ENCODE data around the gene SLC7A14. TPM values are rescaled to one million over a fixed set of nuclear protein-coding genes. Genes with fewer than 3 reads are reported as not detected.

Gene SLC7A14
- total RNA-seq, 2 experiments from 2014 or later, result not detected

GRCh38 chr3:170475092-170475685, 110.7 kb downstream of the SLC7A14 start:
- intact Hi-C loops (cut with DNase I, micrococcal nuclease), result no loop called here
- CTCF ChIA-PET, result no interaction called here
- H3K27me3 Mint-ChIP-seq, result peaks cover 44% of the 10 kb centered on the region
- Histone ChIP-seq H3K4me1 (ENCODE audit: insufficient read depth, low read length) (no peaks in the 10 kb centered on the region), H3K36me3 (ENCODE audit: insufficient read depth, low read length) (no peaks in the 10 kb centered on the region), H3K9me3 (ENCODE audit: control insufficient read depth in 1 of 2, insufficient read depth in 1 of 2, low read length in 2 of 2) (no peaks in the 10 kb centered on the region), H3K27me3 (ENCODE audit: control insufficient read depth in 1 of 2, insufficient read depth in 2 of 2, low read length in 2 of 2) (peaks cover 4% of the 10 kb centered on the region in 2 experiments), H3K4me3 (ENCODE audit: low read length) (no peak overlapping the region), H3K27ac (ENCODE audit: low read depth in 1 of 2, low read length in 2 of 2) (no peak overlapping the region)
- H3K4me1 Mint-ChIP-seq (ENCODE audit: low read depth), result no peaks in the 10 kb centered on the region
- H3K9me3 Mint-ChIP-seq, result no peaks in the 10 kb centered on the region
- no peak for TF ChIP-seq CTCF (IDR thresholded peaks at IDR 0.05)
- no peak overlapping the region for H3K4me3 Mint-ChIP-seq
- no peak overlapping the region for H3K27ac Mint-ChIP-seq
- ATAC-seq (ENCODE audit: poor library complexity) (no peak), DNase-seq (no peak)
- no peaks in the 10 kb centered on the region for H3K36me3 Mint-ChIP-seq (ENCODE audit: low read depth)
- POLR2A ChIA-PET, result no interaction called here

- ChIA-PET CTCF (interaction anchor here (1.2 kb wide), 1 partner anchor 65 kb away, joined by 3 read pairs; no protein-coding TSS in a partner anchor), POLR2A (no interaction called here)
- peaks cover 4 to 7% of the 10 kb centered on the region in 2 experiments for H3K27me3 ChIP-seq (ENCODE audit: control insufficient read depth in 1 of 2, insufficient read depth in 2 of 2, low read length in 2 of 2)
- peaks cover 51% of the 10 kb centered on the region for H3K27me3 Mint-ChIP-seq
- H3K27ac ChIP-seq (ENCODE audit: low read depth in 1 of 2, low read length in 2 of 2), result no peak overlapping the region
- no peaks in the 10 kb centered on the region for H3K9me3 Mint-ChIP-seq
- ATAC-seq (ENCODE audit: poor library complexity), result no peak
- H3K4me3 ChIP-seq (ENCODE audit: low read length), result no peak overlapping the region
- H3K9me3 ChIP-seq (ENCODE audit: control insufficient read depth in 1 of 2, insufficient read depth in 1 of 2, low read length in 2 of 2), result no peaks in the 10 kb centered on the region
- H3K36me3 ChIP-seq (ENCODE audit: insufficient read depth, low read length), result no peaks in the 10 kb centered on the region
- no peak for TF ChIP-seq CTCF (IDR thresholded peaks at IDR 0.05)
- no peak overlapping the region for H3K4me3 Mint-ChIP-seq
- intact Hi-C loops (cut with DNase I, micrococcal nuclease), result no loop called here
- no peak overlapping the region for H3K27ac Mint-ChIP-seq
- no peaks in the 10 kb centered on the region for H3K4me1 Mint-ChIP-seq (ENCODE audit: low read depth)
- no peaks in the 10 kb centered on the region for H3K36me3 Mint-ChIP-seq (ENCODE audit: low read depth)
- DNase-seq, result no peak
- no peaks in the 10 kb centered on the region for H3K4me1 ChIP-seq (ENCODE audit: insufficient read depth, low read length)
These were observed 112.5 kb downstream of the SLC7A14 start for GRCh38 chr3:170473358-170473757.

DNA sequence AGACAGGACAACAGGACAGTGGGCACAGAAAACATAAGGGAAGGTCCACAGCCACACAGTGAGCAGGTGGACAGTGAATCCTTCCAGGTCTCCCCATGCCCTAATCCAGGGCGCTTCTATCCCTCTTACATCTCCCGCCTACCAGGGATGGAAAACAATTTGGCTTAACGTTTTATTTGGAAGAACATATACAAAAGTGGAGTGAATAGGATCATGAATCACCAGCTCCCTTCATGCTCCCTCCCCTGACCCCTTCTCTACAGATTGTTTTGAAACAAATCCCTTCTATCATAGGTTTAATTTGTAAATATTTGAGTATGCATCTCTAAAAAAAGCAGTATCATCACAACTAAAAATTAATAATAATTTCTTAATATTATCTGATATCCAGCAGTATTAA, 114.7 kb downstream of the SLC7A14 start:
- peaks cover 2 to 5% of the 10 kb centered on the region in 2 experiments for H3K27me3 ChIP-seq (ENCODE audit: control insufficient read depth in 1 of 2, insufficient read depth in 2 of 2, low read length in 2 of 2)
- H3K27ac Mint-ChIP-seq, result no peak overlapping the region
- TF ChIP-seq CTCF (IDR thresholded peaks at IDR 0.05), result no peak
- intact Hi-C loops (cut with DNase I, micrococcal nuclease), result no loop called here
- no peaks in the 10 kb centered on the region for H3K36me3 Mint-ChIP-seq (ENCODE audit: low read depth)
- H3K4me3 Mint-ChIP-seq, result no peak overlapping the region
- no peak for DNase-seq
- peaks cover 53% of the 10 kb centered on the region for H3K27me3 Mint-ChIP-seq
- no peaks in the 10 kb centered on the region for H3K36me3 ChIP-seq (ENCODE audit: insufficient read depth, low read length)
- no peaks in the 10 kb centered on the region for H3K9me3 ChIP-seq (ENCODE audit: control insufficient read depth in 1 of 2, insufficient read depth in 1 of 2, low read length in 2 of 2)
- no peaks in the 10 kb centered on the region for H3K4me1 Mint-ChIP-seq (ENCODE audit: low read depth)
- ChIA-PET POLR2A (no interaction called here), CTCF (no interaction called here)
- no peaks in the 10 kb centered on the region for H3K4me1 ChIP-seq (ENCODE audit: insufficient read depth, low read length)
- no peak overlapping the region for H3K4me3 ChIP-seq (ENCODE audit: low read length)
- H3K9me3 Mint-ChIP-seq, result no peaks in the 10 kb centered on the region
- no peak for ATAC-seq (ENCODE audit: poor library complexity)
- H3K27ac ChIP-seq (ENCODE audit: low read depth in 1 of 2, low read length in 2 of 2), result no peak overlapping the region

All from CD4-positive, alpha-beta T cell (primary cell).